ENCODE measurements around the gene S1PR3.
A peak's percentile ranks its signal among the peaks of the same experiment; 100 is the strongest.

S1PR3 gene

DNA sequence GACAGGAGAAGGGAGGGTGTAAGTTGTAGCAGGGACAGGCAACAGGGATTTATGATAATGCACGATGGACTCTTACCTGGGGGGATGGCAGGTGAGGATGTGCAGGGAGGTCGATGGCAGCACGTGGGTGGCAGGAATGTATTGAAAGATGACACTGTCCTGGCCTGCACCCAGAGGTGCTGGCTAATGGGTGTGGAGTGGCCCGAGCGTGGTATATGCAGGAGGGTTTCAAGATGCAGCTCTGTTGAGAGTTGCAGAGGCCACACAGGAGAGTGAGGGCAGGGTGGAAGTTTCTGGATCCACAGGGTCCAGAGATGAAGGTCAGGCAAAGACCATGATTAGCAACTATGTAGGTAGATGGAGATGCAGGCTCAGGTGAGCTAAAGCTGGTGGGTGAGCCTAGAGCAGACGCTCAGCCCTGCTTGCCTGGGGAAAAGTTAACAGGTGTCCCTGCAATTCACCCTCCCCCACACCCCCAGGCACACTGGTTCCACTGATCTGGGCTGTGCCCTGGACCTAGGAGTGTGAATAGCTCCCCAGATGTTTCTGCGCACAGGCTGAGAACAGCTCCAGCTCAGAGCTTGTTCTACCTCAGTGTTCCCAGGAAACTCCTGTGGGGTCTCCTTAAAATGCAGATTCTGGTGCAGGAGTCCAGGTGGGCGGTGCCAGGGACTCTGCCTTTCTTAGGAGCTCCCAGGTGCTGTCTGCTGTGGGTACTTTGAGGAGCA lies 21.5 kb upstream of the S1PR3 start:
- no peak for DNase-seq

DNA sequence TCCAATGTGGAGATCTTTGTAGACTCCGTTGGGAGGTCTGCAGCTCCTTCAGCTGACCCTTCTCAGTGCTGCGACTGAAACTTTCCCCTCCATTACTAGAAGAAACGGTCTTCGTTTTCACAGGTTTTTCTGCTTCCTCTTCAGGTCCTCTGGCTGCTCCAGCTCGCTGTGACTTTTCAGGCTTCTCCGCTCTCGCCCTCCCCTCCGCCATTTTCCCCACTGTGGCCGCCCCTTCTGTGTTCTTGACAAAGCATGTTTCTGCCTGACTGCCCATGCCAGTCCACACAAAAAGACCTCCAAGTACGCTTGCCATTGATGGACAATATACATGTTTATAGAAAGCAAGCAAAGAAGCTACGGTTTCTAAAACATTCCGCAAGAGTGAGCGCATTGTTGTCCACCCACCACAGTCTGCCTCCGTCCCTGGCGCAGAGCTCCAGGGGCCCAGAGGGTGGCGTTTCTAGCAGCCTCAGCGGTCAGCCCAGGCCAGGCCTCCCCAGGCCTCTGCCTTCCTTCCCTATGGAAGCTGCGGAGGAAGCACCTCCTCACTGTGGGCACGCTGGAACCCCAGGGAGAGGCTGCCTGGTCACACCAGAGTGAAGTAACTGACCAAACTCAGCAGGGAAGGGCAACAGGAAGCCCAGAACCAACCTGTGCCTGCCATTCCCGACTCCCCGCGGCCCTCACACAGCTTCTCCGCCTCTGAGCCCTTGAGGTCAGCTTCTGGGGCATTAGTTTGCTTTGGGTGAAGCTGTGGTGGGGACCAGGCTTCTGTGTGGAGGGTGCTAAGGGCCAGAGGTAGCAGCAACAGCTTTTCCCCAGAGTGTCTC lies 19.9 kb upstream of the S1PR3 start:
- peak; percentile 85 for DNase-seq

DNA sequence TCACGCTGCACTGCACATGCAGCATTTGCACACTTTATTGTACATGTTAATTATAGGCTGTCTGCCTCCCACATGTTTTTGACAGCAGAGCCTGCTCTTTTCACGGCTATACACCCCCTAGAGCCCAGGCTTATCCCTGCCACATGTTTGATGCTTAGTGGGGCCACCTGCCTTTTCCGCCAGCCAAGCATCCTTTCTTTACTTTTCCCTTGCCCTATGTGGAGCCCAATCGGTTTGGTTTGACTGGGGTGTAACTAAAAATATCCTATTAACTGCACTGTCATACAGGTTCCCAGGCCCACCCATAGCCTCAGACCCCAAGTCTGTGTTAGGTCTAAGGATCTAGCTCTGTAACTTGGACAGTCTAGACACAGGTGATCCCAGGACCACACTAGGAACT lies 18.9 kb upstream of the S1PR3 start:
- DNase-seq, result no peak

DNA sequence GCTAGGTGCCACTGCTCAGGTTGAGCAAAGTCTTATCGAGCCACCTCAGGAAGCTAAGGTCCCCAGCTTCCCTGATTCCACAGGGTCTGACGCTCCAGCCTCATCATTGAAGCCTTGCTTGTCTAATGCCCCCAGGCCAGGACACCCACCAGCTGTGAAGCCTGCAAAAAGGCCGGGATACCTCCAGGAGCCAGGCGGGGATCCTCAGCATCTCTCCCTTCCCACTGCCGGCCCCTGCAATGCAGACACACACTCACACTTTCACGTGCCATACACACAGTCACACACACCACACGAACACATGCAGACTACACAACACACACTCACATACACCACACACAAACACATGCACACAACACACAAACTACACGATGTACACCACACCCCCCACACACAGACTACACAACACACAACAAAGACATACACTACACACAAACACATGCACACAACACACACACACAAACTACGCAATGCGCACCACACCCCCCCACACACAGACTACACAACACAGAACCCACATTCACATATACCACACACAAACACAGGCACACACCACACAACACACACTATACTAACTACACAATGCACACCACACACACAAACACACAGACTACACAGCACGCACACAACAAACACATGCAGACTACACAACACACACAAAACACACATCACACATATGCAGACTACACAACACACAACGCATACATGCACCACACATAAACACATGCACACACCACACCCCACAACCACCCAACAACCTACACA lies 17.8 kb upstream of the S1PR3 start:
- no peak for DNase-seq

DNA sequence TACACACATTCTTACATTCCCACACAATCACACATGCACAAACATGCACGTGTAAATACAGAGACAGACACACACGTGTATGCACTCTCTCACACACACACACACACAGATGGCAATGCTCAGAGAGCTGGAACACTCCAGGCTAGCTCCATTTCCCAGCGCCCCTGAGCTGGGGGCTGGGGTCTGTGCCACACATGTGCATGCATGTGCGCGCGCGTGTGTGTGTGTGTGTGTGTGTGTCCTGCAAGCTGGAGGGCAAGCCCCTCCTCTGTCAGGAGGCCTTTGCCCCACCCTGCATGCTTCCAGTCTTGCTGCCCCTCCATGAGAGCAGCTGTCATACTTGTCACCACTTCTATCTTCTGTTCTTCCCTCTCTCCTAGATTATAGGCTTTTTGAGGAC lies 16.6 kb upstream of the S1PR3 start:
- no peak for DNase-seq

DNA sequence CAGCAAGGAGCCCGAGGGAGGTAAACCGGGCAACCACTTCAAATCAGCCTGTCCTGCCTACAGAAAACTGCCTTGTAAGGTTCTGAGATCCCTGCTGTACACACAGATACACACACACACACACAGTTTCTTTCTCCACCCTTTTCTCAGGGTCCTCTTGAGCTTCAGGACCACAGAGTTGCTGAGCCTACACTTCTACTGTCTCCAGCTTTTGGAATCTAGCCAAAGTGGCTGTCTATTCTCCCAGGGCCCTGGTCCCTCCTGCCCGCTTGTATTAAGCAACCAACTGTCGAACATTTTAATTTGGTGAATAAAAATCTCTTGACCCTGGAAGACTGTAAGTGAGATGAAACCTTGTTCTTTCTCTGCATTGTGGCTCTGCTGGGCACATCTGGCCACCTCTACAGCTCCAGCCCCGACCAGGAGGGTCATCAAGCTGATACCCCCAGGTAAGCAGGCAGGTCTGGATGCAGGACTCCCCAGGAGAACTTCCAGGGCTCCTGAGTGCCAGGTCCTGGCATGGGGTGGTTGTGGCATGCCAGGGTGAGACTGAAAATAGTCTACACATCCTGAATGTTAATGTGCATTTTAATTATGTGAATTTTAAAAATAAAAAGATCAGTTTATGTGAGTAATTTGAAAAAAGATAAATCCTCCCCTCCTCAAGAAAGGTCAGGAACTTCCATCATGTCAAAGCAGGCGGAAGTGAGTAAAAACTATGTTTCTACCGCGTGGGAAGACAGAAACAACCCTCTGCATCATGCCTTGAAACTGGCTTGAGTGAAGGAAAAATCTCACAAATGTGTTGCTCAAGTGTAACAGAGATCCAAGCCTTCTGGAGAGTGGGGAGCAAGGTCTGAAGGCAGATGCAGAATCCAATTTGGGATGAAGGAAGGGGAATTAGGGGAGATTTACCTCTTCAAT lies 15.0 kb upstream of the S1PR3 start:
- no peak for DNase-seq

DNA sequence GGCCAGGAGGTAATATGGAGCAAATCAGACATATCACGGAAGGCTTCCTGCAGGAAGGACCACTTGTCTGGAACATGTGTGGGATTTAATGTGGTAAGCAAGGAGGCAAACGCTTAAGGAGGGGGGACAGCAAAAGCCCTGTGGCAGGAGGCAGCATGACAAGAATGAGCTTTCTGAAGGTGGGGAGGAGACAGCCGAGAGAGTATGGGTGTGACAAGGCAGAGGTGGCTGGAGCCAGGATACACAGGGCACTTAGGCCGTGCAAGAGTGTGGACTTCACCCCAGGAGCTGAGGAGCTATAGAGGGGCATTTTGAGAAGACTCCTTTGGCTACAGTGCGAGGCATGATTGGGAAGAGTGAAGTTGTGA lies 14.4 kb upstream of the S1PR3 start:
- no peak for DNase-seq

DNA sequence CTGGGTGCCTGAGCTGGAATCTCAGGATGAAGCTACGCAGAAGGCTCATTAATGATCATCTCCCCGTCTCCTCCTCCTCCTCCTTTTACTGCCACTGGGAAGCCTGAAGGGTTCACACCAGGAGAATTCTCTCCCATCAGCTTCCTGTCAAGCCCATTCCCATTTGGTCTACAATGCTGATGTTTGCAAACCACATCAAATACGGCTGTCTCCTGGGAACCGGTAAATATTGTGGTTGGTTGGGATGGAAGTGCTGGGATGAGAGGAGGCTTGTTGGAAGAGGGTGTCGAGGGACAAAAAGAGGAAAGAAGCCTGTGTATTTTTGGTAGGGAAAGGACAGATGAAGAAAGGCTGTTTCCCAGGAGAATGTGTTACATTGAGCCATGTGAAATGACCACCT lies 13.2 kb upstream of the S1PR3 start:
- DNase-seq, result no peak

DNA sequence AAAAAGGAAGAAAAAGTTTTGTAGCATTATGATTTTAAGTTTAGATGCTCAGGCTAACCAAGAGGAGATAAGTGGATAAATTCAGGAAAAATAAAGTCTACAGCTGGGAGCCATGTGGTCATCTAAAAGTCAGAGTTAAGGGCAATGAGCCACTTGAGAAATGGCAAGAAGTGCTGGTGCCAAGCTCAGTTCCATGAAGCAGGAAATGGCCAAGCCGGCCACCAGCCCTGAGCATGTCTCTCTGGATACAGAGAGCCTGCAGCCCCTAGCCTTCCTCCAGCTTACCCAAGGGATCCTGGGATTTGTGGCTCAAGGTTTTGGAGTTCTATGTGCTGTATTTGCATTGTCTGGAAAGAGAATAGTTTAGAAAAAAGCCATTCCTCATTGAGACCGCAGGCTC lies 12.2 kb upstream of the S1PR3 start:
- DNase-seq, result no peak

DNA sequence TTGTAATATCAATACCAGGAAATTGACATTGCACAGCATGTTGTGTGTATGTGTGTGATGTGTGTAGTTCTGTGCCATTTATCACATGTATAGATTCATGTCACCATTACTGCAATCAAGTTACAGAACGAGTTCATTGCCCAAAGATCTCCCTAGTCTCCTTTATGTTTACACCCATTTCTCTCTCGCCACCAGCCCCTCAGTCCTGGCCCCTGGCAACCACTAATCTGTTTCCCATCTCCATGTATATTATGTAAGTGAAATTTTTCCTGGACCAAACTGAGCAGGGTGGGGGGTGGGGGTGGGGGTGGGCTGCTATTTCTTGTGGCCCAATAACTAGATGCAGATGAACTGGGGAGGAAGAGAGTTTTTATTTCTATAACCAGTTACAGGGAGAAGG lies 11.5 kb upstream of the S1PR3 start:
- DNase-seq, result no peak

DNA sequence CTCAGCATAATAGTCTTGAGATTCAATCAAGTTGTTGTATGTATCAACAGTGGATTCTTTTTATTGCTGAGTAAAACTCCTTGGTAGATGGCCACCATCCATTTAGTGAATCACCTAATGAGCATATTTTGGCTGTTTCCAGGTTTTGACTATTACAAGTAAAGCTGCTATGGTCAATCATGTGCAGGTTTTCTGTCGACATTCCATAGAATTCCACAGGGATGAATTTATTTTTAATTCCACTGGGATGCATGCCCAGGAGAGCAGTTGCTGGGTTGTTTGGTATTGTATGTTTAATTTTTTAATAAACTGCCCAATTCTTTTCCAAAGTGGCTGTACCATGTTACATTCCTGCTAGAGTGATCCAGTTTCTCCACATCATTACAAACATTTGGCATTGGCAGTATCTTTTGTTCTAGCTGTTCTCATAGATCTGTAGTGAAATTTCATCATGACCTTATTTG lies 10.5 kb upstream of the S1PR3 start:
- no peak for DNase-seq

DNA sequence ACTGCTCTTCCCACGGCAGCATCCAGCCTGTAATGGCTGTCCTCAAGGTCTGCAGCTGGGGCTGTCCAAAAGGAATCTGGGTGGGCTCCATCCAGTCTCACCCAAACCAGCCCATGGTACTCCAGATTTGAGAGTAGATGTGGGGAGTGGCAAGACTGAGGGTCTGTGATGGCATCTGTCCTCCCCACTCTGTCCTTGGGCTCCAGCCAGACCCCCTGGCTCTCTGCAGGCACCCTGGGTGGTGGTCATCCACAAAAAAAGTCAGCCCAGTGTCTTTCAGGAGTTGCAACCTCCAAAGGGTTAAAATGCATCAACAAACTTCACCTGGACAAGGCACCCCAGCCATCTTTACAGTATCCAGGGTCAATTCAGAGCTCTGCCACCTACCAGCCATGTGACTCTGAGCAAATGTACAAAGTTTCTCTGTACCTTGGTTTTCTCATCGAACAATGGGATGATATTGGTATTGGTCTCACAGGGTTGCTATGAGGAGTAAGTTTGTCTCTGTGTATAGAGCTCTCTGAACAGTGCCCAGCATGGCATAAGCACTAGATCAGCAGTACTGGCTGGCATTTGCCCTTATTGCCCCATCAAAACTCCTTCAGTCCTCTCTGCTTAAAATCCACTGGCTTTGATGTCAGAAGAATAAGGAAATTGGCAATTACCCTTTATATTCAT lies 7.3 kb upstream of the S1PR3 start:
- DNase-seq, result no peak

DNA sequence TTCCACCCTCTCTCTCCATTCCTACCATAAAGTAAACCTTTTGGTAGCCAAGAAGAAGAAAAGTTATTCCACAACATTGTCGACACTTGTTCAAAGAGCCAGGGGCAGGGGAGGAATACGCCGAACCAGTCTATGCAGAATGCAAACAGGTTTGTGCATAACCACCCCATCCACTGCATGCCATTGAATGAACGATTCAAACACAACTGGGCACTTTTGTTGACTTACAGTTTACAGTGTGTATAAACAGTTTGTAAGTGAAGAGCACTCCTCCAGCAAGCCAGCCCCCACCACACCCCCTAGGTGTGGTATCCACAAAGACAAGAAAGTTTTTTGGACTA lies 6.8 kb upstream of the S1PR3 start:
- no peak for DNase-seq

DNA sequence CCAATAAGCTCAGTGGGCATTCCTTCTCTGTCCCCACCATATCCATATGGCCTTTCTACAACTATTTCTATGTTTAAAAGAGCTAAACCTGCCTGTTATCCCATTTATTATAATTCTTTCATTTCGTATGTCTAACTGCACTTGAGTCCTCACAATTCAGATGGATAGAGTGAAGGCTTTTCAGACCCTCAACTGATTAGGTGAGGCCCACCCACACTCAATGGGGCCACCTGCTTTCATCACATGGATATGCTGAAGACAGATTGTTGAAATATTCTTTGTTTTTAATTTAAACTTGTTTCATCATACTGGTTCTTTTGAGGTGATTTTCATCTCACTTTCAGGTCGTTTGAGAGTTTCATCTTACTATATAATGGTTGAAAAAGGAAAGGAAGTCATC lies 5.7 kb upstream of the S1PR3 start:
- DNase-seq, result no peak

DNA sequence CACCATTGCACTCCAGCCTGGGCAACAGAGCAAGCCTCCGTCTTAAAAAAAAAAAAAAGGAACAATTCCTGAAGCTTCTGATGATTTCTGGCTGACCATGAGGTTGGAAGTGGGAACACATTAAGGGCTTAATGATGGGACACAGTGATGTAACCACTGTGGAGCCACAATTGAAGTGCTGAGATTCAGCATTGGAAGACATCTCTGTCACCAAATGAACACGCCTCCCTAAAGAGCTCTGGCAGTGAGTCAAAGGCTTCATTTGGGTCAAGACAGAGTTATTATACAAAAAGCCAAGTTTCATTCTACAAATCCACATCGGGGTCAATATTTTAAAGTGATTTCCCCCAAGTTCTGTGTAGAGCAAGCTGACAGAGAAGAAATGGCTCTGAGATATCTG lies 4.5 kb upstream of the S1PR3 start:
- DNase-seq, result no peak

DNA sequence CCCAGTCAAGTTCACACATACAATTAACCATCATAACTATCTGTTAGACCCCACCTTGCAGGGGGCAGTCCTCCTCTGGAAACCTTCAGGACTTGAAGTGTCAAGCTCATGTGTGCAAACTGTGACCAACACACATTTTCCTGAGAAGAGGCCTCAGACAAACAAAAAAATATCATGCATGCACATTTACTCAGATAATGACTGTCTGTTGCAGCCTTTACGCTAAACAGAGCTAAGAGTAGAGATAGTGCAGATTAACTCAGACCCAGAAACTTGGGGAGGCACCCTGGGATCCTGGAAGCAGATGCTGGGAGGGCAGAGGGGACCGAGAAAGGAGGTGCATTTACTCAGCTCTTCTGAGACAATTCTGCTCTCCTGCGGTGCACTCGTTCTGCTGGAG lies 3.6 kb upstream of the S1PR3 start:
- DNase-seq, result no peak

DNA sequence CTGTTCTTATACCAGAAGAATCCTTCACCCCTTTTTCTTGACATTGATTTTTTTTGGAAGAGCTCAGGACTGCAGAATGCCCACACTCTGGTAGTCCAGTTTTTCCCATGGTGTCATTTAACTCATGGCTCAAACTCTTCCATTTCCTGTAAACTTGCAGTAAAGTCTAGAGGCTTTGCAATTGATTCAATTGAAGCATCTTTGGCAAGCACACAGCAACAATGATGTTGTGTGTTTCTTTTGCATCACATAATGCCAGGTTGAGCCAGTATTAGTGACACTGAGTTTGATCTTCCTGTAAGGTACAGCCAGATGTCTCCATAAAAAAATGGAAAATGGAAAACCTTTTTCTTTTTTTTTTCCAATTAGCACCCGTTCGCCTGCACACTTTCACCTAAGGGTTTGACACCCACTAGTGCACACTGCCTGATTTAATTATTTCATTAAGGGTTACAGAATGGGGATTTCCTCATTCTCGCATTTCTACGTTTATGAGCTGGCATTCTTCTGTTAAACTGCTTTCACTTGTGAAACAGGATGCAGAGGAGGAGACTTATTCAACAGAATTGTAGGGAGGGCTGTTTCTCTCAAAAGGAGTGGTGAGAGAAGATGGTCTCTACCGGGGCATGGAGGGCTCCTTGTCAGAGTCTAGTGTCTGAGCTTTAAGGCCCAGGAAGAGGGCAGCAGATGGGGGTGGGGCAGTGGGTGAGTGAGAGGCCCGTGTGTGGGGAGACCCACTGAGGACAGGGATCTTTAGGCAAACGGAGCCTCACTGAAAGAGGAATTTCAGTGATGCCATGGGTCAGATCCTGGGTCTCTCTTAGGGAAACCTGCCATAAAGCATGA lies 2.2 kb upstream of the S1PR3 start:
- DNase-seq, result no peak

DNA sequence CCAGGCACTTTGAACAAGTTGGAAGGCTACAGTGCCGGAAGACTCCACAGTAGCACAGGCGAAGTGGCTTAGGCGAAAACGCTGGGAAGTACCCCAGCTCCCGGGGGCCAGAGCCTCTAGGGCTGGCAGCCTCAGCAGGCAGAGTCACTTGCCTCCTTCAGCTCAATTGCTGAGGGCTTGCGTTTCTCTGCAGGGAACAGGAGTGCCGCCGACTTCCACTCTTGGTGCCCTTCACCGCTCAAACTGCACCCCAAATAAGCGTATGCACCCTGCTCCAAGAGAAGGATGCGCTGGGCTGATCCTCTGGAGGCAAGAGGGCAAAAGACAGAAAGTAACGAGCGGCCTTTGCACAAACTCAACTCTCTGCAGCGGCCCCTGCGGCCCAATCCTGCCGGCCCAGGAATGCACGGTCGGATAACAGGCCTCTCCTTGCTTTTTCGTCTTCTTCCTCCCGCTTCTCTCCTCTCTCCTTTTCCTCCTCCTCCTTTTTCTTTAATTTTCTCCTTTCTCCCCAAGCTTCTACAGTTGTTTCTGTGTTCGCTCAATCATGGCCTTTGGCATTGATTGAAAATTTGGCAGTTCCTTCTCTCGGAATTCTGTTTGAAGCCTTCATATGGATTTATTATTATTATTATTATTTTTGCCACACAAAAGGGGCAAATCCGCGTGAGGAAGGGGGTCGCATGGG lies 1.1 kb upstream of the S1PR3 start:
- DNase-seq, result peak; percentile 73

DNA sequence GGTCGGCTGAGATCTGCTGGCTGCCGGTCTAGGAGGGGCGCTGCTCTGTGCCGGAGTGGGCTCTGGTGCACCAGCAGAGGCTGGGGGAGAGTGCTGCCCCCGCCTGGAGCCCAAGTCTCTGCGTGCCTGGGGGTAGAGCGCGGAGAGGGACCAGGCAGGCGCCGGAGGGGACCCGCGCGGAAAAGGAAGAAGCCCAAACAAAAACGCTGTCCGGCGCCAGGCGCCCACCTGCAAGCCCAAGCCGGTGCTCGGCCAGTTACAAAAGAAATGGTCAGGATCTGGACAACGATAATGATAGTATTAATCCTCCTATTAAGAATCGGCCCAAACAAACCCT lies 571 bp upstream of the S1PR3 start:
- DNase-seq, result peak; percentile 91

DNA sequence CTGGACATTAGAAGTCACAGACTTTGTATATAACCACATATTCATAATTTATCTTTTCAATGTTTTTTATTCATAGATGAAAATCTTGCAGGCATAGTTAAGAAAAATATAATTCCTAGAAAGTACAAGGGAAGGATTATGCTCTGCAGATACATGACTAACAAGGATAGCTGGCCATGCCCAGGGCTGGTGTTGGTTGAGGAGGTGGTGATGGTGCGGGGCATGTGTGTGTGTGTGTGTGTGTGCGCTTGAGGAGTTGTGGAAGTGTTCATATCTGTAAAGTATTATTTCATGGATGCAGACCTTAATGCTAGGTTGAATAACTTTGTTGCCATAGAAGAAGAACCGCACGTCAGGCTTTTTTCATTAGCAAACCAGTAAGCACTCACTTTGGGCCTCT lies 1.3 kb downstream of the S1PR3 start:
- DNase-seq, result no peak

DNA sequence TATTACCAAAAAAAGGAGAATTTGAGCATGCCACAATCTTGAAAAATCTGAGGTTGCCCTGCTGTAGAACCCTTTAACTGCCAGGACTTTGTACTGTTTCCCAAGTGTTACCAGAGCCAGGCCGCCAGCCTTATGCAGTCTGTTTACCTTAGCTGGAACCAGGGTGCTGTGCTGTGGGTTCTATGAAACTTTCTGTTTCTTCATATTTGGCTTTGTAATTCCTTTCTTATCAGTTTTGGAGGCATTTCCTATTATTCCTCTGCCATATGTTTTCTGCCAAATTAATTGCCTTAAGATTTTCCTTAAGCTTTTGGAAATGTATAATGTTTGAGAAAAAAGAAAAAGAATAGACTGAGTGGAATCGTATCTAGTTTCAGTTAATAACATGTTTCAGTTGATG lies 2.1 kb downstream of the S1PR3 start:
- no peak for DNase-seq
